Mononuclear cell (primary cell): ENCODE data around the gene AK1. TPM values are rescaled to one million over a fixed set of nuclear protein-coding genes. Genes with fewer than 3 reads are reported as not detected.
"Not testable (repeated sequence)": the region's sequence is repeated elsewhere in the genome, so short reads cannot be mapped to it uniquely, and the experiment has no call there.

Experiments
- H3K27me3 ChIP-seq: 2 replicates; pipeline ENCODE4 v1.6.0; 2011; ENCODE audit warnings: low read length, control low read depth; ENCODE audit not compliant: insufficient read depth
- H3K4me1 ChIP-seq: 2 replicates; pipeline ENCODE4 v1.5.1; 2011; ENCODE audit warnings: mild to moderate bottlenecking, low read length, control low read depth; ENCODE audit not compliant: insufficient read depth
- H3K4me3 ChIP-seq: 2 replicates; pipeline ENCODE4 v1.5.1; 2011; ENCODE audit warnings: mild to moderate bottlenecking, low read length, moderate library complexity
- H3K9me3 ChIP-seq: 2 replicates; pipeline ENCODE4 v1.5.1; 2011; ENCODE audit warnings: low read depth, mild to moderate bottlenecking, control low read depth, low read length
- total RNA-seq: library from RNA; depleted of rRNA; stranded (reverse); fragments of >200 nt; gene quantifications from one replicate; pipeline ENCODE4 v1.2.3, GENCODE V29; 2012

The AK1 gene
- total RNA-seq, 1 donor = 3.7 TPM

- H3K4me3 ChIP-seq = no peak overlapping the region
- no peaks in the 10 kb centered on the region for H3K9me3 ChIP-seq
- H3K27me3 ChIP-seq = no peaks in the 10 kb centered on the region
- peaks cover 56% of the 10 kb centered on the region for H3K4me1 ChIP-seq
Measured at GRCh38 chr9:127856729-127857116, 20.8 kb downstream of the AK1 start.

- Histone ChIP-seq H3K4me1 (peaks cover 50% of the 10 kb centered on the region), H3K9me3 (no peaks in the 10 kb centered on the region), H3K4me3 (no peak overlapping the region)
Measured at GRCh38 chr9:127856094-127856728, 21.3 kb downstream of the AK1 start.

GRCh38 chr9:127855522-127855921 lies 22.0 kb downstream of the AK1 start:
- Histone ChIP-seq H3K9me3 (no peaks in the 10 kb centered on the region), H3K4me3 (no peak overlapping the region), H3K27me3 (no peaks in the 10 kb centered on the region), H3K4me1 (peaks cover 44% of the 10 kb centered on the region)

More at GRCh38 chr9:127856094-127856728, 21.3 kb downstream of the AK1 start:
- H3K27me3 ChIP-seq = no peaks in the 10 kb centered on the region

GRCh38 chr9:127854960-127855359 lies 22.5 kb downstream of the AK1 start:
- no peak overlapping the region for H3K4me3 ChIP-seq
- no peaks in the 10 kb centered on the region for H3K9me3 ChIP-seq
- H3K27me3 ChIP-seq = no peaks in the 10 kb centered on the region
- H3K4me1 ChIP-seq = peaks cover 43% of the 10 kb centered on the region

- H3K4me1 ChIP-seq = peaks cover 43% of the 10 kb centered on the region
- H3K4me3 ChIP-seq = peak within 1 kb of the TSS; percentile 49
- H3K9me3 ChIP-seq = no peaks in the 10 kb centered on the region
- no peaks in the 10 kb centered on the region for H3K27me3 ChIP-seq
Measured at GRCh38 chr9:127854184-127854806, 23.2 kb downstream of the AK1 start, which contains the start of gene ENG. ENG (minus strand) TSS chr9:127854658; CDS start chr9:127854355, 303 bp downstream.

GRCh38 chr9:127853312-127854183 lies 23.9 kb downstream of the AK1 start:
- no peaks in the 10 kb centered on the region for H3K9me3 ChIP-seq
- peaks cover 35% of the 10 kb centered on the region for H3K4me1 ChIP-seq
- no peaks in the 10 kb centered on the region for H3K27me3 ChIP-seq
- peak overlapping the region; percentile 49 for H3K4me3 ChIP-seq

GRCh38 chr9:127852829-127853228 lies 24.6 kb downstream of the AK1 start:
- H3K27me3 ChIP-seq = no peaks in the 10 kb centered on the region
- no peak overlapping the region for H3K4me3 ChIP-seq
- no peaks in the 10 kb centered on the region for H3K9me3 ChIP-seq
- peaks cover 31% of the 10 kb centered on the region for H3K4me1 ChIP-seq

- no peak overlapping the region for H3K4me3 ChIP-seq
- H3K9me3 ChIP-seq = no peaks in the 10 kb centered on the region
- H3K4me1 ChIP-seq = peaks cover 25% of the 10 kb centered on the region
- no peaks in the 10 kb centered on the region for H3K27me3 ChIP-seq
Measured at GRCh38 chr9:127850286-127850830, 27.1 kb downstream of the AK1 start.

- Histone ChIP-seq H3K9me3 (no peaks in the 10 kb centered on the region), H3K27me3 (no peaks in the 10 kb centered on the region), H3K4me1 (peaks cover 14% of the 10 kb centered on the region), H3K4me3 (no peak overlapping the region)
Measured at GRCh38 chr9:127848756-127849504, 28.5 kb downstream of the AK1 start.

- H3K9me3 ChIP-seq = no peaks in the 10 kb centered on the region
- no peak overlapping the region for H3K4me3 ChIP-seq
- H3K4me1 ChIP-seq = peaks cover 7% of the 10 kb centered on the region
- no peaks in the 10 kb centered on the region for H3K27me3 ChIP-seq
Measured at GRCh38 chr9:127847833-127848755, 29.4 kb downstream of the AK1 start.

GRCh38 chr9:127847178-127847510 lies 30.3 kb downstream of the AK1 start:
- no peak overlapping the region for H3K4me3 ChIP-seq
- H3K9me3 ChIP-seq = no peaks in the 10 kb centered on the region
- H3K4me1 ChIP-seq = peaks cover 4% of the 10 kb centered on the region
- no peaks in the 10 kb centered on the region for H3K27me3 ChIP-seq

GRCh38 chr9:127846443-127847177 lies 30.9 kb downstream of the AK1 start:
- H3K4me1 ChIP-seq = no peaks in the 10 kb centered on the region
- H3K9me3 ChIP-seq = no peaks in the 10 kb centered on the region
- no peak overlapping the region for H3K4me3 ChIP-seq
- H3K27me3 ChIP-seq = no peaks in the 10 kb centered on the region

- not testable (repeated sequence) for H3K4me1 ChIP-seq
Measured at GRCh38 chr9:127845619-127846018, 31.9 kb downstream of the AK1 start.

More at GRCh38 chr9:127845619-127846018, 31.9 kb downstream of the AK1 start:
- not testable (repeated sequence) for H3K4me3 ChIP-seq, H3K9me3 ChIP-seq, H3K27me3 ChIP-seq
